Measurements from ENCODE around the gene NEUROD1.

Gene NEUROD1

DNA sequence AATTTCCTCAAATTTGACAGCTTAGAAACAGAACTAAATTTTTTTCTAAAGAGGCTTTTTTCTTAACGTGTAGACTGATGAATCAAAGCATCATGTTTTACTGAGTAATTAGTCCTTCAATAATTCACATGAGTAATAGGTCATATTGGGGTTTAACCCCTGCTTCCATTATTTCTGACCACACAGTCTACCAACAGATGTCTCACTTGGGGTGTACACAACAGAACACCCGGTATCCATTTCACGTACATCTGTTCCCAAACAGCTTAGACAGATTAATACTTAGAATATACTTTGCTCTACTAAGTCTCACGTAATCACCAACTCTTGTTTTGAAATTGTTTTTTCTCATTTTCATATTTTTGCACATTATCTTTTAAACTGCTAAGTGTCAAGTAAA, 38.2 kb downstream of the NEUROD1 start:
- no peak for DNase-seq (ENCODE audit: low read depth in 2 of 2)

DNA sequence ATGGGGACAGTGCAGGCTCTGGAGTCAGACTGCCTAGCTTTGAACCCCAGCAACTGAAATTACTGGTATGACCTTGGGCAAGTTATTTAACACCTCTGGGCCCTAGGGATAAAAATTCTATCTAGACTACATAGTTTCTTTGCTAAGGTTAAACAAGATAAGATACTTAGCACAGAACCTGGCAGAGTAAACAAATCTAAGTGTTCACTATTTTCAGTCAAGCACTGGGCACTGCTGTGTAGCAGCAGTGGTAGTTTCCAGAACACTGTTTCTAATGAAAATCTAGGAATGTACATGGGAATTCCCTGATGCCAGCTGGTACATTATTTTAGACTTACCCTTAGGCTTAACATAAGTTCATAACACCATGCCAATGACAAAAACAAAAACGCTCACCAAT, 40.6 kb downstream of the NEUROD1 start:
- no peak for DNase-seq (ENCODE audit: low read depth in 2 of 2)

GRCh38 chr2:181632733-181633401, 47.5 kb downstream of the NEUROD1 start:
- no peak for DNase-seq (ENCODE audit: low read depth in 2 of 2)

DNA sequence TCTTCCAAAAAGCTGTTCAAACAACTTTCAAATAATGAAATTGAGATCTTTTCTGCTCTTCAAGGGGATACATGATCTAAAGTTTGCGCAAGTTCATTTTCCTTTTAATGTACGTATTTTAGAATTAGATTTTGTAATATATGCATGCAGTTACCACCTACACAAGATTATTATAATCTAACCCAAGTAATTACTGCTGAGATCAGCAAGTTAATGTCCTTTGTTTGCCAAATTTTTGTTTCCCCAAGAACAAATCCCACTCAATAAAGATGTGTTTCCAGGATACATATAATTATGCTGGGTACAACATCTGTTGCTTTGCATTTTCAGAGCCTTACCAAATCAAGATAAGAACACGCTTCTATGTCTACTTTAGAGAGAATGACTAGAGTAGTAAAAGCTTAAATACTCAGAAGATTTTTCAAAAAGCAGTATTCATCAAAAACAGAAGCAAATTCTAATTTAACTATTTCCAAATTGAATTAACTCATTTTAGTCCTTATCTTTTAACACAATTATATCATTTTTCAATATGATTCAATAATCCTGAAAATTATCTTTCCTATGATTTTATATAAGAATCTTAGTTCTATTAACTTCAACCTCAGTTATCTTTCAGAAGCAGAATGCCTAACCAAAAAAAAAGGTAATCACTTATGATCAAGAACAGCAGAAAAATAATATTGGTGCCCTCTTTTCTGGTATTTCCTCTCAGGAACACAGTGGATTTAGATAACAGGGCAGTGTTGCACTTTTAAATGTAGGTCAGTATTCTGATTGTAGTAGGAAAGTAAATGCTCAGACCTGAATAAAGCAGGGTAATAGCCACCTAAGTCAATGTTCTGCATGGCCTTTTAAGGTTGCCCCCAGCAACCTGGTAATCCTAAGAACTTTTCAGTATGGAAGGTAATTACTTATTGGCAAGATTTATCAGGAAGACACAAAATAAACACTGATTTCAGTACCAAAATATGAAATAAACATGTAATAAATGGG, 51.4 kb downstream of the NEUROD1 start:
- no peak for DNase-seq (ENCODE audit: low read depth in 2 of 2)

DNA sequence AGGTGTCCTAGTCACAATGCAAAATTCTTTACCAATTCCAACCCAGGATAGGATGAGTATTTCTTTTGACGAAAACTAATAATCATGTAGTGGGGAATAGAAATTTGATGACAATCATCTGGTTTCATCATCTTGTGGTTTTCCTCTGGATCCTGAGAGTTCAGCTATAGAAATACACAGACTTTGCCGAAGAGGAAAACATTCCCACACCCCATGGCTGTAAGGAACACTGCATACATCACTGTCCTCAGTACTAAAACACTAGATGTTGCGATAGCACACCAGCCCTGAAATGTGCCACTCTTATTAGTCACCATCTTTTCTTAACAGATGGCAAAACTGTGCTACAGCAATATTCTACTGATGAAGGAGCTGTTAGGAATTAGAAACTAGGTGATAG, 52.8 kb downstream of the NEUROD1 start:
- no peak for DNase-seq (ENCODE audit: low read depth in 2 of 2)

DNA sequence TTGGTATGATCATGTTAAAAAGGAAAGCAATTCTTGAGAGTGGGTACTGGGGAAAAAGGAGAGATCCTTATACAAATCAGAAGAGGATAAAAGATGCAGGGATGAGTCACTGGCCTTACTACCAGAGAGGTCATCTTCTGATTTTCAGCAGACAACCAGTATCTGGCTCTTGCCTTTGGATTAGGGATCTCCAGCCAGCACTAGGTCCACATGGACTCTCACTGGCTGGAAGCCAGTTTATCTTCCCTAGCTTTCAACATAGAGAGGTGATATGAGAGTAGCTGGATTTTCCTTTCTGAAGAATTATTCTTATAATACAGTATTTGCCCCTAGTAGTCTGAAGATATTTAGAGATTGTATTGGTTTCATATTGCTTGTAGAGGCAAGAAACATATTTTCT, 53.6 kb downstream of the NEUROD1 start:
- DNase-seq (ENCODE audit: low read depth in 2 of 2): no peak

Measured in stimulated activated CD4-positive, alpha-beta T cell treated with anti-CD3 and anti-CD28 coated beads, Interleukin-1b, Interleukin-23, amount 100 ng/mL, for 4 hours (primary cell).